ENCODE measurements around the gene GTPBP3. TPM values are rescaled to one million over a fixed set of nuclear protein-coding genes. Genes with fewer than 3 reads are reported as not detected.

GTPBP3 gene
- total and polyA plus RNA-seq, 12 donors: 8.0 to 12.8 (median 9.8) TPM

DNA sequence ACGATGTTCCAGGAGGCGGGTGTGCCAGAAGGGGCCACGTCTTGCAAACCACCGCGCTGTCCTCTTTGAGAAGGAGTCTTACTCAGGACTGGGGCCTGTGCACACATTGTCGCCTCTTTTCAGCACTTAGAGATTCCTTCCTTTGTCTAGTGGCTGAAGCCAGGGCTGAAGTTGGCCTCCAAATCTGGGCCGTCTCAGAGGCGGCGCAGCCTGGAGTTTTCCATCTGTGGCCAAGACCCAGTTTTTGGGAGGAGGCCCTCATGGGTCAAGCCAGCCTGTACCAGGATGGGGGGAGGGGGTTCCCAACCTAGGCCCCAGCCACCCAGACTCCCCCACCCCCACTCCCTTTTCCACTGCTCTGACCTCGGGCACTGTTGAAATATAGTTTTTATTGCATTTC, 14.5 kb upstream of the GTPBP3 start:
- no peak for ATAC-seq
- WGBS, 2 donors: 79 to 80% methylated on average over 10 of the region's 10 CpGs
- intact Hi-C loops (cut with DNase I): no loop called here
- TF ChIP-seq, protein P1, sequence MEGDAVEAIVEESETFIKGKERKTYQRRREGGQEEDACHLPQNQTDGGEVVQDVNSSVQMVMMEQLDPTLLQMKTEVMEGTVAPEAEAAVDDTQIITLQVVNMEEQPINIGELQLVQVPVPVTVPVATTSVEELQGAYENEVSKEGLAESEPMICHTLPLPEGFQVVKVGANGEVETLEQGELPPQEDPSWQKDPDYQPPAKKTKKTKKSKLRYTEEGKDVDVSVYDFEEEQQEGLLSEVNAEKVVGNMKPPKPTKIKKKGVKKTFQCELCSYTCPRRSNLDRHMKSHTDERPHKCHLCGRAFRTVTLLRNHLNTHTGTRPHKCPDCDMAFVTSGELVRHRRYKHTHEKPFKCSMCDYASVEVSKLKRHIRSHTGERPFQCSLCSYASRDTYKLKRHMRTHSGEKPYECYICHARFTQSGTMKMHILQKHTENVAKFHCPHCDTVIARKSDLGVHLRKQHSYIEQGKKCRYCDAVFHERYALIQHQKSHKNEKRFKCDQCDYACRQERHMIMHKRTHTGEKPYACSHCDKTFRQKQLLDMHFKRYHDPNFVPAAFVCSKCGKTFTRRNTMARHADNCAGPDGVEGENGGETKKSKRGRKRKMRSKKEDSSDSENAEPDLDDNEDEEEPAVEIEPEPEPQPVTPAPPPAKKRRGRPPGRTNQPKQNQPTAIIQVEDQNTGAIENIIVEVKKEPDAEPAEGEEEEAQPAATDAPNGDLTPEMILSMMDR (IDR thresholded peaks at IDR 0.05): no peak
- Histone ChIP-seq H3K36me3 (peaks cover 0 to 68% (median 20%) of the 10 kb centered on the region in 9 donors), H3K9me3 (no peaks in the 10 kb centered on the region), H3K27me3 (no peaks in the 10 kb centered on the region), H3K4me3 (no peak overlapping the region), H3K27ac (no peak overlapping the region), H3K4me1 (peaks cover 0 to 7% (median 0%) of the 10 kb centered on the region in 9 donors)
- no peak for DNase-seq

DNA sequence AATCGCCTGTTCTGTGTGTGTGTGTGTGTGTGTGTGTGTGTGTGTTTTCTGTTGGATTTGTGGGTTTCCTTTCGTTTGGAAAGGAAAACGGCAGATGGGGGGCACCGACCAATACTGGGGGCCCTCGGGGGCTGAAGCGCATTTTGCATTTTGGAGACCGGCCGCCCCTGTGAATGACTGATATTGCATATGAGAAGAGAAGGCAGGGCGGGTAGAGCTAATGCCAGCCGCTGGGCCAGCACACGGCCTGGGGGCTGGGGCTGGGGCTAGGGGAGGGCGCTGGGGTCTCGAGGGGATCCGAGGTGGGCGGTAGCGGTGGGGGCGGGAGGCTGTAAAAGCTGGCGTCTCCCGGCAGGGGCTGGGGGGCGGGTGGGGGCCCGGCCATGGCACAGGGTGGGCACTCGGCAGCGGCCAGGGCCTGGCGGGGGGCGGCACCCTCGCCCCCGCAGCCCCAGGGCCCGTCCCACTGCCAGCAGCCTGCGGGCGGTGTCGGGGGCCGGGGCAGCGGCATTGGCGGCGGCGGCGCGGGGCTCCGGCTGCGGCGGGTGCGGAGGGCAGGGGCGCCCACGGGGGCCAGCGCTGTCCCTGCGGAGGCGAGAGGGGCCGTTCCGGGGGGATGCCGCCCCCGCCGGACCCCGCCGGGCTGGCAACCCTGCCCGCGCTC, 13.9 kb upstream of the GTPBP3 start:
- TF ChIP-seq, protein P1 (IDR thresholded peaks at IDR 0.05): no peak
- H3K4me3 ChIP-seq: no peak overlapping the region

DNA sequence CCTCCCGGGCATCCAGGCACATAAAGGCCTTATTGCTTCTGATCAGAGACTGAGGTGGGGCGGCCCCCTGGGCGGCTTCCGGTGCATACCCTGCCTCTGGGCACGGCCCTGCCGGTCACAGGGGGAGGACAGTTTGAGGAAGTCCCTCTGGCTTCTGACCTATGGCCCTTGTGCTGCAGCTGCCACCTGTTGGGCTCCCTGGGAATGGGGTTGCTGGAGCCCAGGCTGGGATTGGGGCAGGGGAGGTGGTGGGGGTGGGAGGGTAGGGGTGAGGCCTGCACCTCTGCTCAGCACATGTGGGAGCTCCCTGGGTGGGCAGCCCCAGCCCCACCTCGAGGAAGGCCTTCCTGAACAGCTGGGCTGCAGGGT, 13.4 kb upstream of the GTPBP3 start:
- Histone ChIP-seq H3K27ac (no peak overlapping the region), H3K4me1 (peaks cover 0 to 13% (median 0%) of the 10 kb centered on the region in 9 donors), H3K4me3 (no peak overlapping the region), H3K36me3 (peaks cover 0 to 58% (median 20%) of the 10 kb centered on the region in 9 donors), H3K27me3 (peaks cover 0 to 4% (median 0%) of the 10 kb centered on the region in 7 donors), H3K9me3 (no peaks in the 10 kb centered on the region)
- TF ChIP-seq, protein P1 (IDR thresholded peaks at IDR 0.05): no peak
- DNase-seq: no peak
- no peak for ATAC-seq
- 46 to 51% methylated on average over 7 of the region's 7 CpGs for WGBS, 2 donors
- intact Hi-C loops (cut with DNase I): no loop called here

More for the DNA sequence above, 13.9 kb upstream of the GTPBP3 start:
- 44 to 45% methylated on average over 50 to 56 of the region's 56 CpGs for WGBS, 2 donors
- H3K27ac ChIP-seq: no peak overlapping the region
- H3K36me3 ChIP-seq: peaks cover 0 to 64% (median 20%) of the 10 kb centered on the region in 9 donors
- no peaks in the 10 kb centered on the region for H3K9me3 ChIP-seq
- no peaks in the 10 kb centered on the region for H3K27me3 ChIP-seq
- intact Hi-C loops (cut with DNase I): no loop called here
- ATAC-seq: no peak
- peaks cover 0 to 11% (median 0%) of the 10 kb centered on the region in 9 donors for H3K4me1 ChIP-seq
- DNase-seq: no peak

DNA sequence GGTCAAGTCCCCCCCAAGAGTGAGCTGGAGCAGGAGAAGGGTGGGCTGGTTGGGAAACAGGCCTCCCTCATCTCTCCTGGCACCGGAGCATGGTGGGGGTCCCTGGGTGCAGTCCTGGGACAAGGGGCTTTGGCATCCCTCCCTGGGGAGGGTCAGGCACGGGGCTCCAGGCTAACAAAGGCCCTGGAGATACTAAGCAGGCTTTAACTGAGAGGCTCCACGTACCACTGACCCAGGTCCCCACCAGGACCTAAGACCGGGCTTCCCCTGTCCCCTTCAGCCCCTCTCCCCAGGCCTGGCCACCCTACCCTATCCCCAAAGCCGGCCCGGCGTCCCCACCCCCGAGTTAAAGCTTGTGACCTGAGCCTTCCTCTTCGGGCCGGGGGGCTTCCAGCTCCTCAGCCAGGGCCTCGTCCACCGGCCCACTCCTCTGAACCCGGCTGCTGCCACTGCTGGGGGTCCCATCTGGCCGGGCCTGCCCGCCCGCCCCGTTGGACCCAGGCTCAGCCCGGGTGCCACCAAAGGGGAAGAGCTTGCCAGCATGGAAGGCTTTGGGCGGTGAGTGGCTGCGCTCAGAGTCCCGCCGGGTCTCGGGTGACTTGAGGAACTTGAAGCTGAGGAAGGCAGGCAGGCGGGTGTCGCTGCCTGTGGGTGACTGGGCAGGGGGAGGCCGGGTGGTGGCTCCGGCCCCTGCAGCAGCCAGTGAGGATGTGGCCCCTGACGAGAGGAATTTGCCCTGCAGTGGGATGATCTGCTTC, 12.8 kb upstream of the GTPBP3 start:
- WGBS, 2 donors: 93 to 95% methylated on average over 28 of the region's 28 CpGs
- peaks cover 0 to 53% (median 20%) of the 10 kb centered on the region in 9 donors for H3K36me3 ChIP-seq
- no peak overlapping the region for H3K4me3 ChIP-seq
- peaks cover 0 to 19% (median 0%) of the 10 kb centered on the region in 9 donors for H3K4me1 ChIP-seq
- intact Hi-C loops (cut with DNase I): no loop called here
- DNase-seq (no peak), ATAC-seq (no peak)
- no peaks in the 10 kb centered on the region for H3K9me3 ChIP-seq
- H3K27me3 ChIP-seq: peaks cover 0 to 10% (median 0%) of the 10 kb centered on the region in 7 donors
- H3K27ac ChIP-seq: no peak overlapping the region
- TF ChIP-seq, protein P1 (IDR thresholded peaks at IDR 0.05): no peak
